Epithelial cell of esophagus (primary cell): Measurements from ENCODE around the gene TOM1L1.

Experiments
- DNase-seq: peaks from one replicate; pipeline ENCODE4 v3.0.0; 2010; ENCODE audit warnings: low read depth
- H3K4me3 ChIP-seq: 2 replicates; pipeline ENCODE4 v1.5.1; 2011; ENCODE audit warnings: mild to moderate bottlenecking, low read length, control low read depth
- TF ChIP-seq, protein P1 (sequence below): IDR thresholded peaks from 2 replicates; pipeline ENCODE4 v1.5.1; 2011; ENCODE audit warnings: low read depth, mild to moderate bottlenecking, low read length, control low read depth, inconsistent platforms; ENCODE audit not compliant: insufficient read depth; ENCODE audit errors: missing control alignments

The TOM1L1 gene

DNA sequence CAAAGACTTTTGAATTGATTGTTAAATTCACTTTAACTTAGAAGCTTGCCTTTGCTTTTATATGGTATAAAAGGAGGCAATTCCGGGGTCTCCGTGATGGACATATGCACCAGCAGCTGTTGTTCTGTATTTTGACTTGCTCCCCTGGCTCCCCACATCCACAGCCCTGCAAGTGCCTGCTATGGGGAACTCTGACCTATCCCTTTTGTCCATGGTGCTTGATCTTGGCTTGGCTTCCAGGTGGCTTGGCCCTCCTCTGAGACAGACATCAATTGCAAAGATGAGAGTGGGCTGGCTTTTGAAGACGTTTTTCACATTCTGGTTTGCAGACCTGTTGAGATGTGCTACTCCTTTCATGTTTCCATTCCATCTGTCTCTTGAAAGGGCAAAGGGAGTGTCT is 26.9 kb downstream of the TOM1L1 start:
- no peak for DNase-seq
- TF ChIP-seq, protein P1, sequence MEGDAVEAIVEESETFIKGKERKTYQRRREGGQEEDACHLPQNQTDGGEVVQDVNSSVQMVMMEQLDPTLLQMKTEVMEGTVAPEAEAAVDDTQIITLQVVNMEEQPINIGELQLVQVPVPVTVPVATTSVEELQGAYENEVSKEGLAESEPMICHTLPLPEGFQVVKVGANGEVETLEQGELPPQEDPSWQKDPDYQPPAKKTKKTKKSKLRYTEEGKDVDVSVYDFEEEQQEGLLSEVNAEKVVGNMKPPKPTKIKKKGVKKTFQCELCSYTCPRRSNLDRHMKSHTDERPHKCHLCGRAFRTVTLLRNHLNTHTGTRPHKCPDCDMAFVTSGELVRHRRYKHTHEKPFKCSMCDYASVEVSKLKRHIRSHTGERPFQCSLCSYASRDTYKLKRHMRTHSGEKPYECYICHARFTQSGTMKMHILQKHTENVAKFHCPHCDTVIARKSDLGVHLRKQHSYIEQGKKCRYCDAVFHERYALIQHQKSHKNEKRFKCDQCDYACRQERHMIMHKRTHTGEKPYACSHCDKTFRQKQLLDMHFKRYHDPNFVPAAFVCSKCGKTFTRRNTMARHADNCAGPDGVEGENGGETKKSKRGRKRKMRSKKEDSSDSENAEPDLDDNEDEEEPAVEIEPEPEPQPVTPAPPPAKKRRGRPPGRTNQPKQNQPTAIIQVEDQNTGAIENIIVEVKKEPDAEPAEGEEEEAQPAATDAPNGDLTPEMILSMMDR: no peak
- no peak overlapping the region for H3K4me3 ChIP-seq

DNA sequence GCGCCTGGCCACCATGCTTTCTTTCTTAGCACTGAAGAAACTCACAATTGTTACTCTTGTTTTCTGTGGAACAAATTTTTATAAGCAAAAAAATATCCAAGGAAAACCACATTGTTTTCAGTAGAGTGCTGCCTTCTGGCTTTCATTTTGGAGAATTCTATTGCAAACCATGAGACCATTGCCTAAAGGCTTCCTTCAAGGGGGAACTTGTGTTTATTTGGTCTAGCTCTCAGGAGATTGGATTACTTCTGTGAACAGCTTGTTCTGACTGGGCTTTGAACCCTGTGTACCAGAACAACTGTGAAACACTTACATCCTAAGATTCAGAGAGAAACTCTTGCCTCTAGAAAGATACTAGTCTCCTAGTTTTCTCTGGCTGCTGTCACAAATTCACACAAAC is 32.1 kb downstream of the TOM1L1 start:
- H3K4me3 ChIP-seq: no peak overlapping the region
- no peak for DNase-seq
- TF ChIP-seq, protein P1: no peak

DNA sequence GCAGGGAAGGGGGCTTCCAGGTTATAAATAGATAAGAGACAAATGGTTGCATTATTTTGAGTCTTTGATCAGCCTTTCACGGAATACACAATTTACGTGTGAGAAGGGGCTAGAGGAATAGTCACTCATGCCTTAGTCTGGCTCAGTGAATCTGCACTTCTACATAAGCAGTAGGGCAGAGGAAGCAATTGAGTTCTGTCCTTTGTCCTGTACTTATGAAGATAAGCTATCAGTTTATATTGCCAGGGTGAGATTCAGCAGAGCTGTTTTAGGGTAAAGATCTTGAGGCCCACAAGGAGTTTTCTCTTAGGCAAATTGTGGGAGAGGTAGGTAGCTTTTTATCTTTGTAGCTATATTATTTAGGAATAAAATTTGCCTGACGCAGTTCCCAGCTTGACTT is 33.3 kb downstream of the TOM1L1 start:
- no peak for DNase-seq
- TF ChIP-seq, protein P1: no peak

DNA sequence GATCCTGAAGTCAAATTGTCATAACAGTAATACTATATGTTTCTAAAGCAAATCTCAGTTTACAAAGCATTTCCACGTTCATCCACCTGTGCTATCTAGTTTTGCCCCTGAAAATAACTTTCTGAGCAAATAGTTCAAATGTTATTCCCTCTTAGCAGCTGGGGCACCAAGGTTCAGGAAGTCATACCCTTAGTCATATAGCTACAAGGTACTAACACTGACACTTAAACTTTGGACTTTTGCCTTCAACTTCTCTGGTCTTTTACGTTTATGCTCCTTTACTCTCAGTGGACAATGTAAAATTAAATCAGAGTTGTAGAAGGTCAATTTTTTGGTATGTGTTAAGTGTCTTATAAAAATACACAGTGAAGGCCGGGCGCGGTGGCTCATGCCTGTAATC is 34.8 kb downstream of the TOM1L1 start:
- TF ChIP-seq, protein P1: no peak
- DNase-seq: no peak
- H3K4me3 ChIP-seq: no peak overlapping the region

More for the DNA sequence above, 33.3 kb downstream of the TOM1L1 start:
- no peak overlapping the region for H3K4me3 ChIP-seq

DNA sequence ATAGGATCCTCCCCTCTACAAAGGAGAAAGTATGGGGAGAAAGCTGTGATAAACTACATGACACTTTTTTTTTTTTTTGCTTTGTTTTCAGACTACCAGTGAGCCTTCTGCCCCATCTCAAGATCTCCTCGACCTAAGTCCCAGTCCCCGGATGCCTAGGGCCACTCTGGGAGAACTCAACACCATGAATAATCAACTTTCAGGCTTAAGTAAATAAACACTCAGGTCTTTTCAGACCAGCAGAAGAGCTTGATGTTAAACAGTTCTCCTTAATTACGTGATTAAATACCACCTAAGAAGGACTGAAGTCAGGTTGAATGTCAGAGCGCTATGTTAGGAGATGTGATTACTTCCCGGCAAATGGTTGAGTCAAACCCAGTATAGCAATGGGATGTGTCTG is 36.4 kb downstream of the TOM1L1 start:
- H3K4me3 ChIP-seq: no peak overlapping the region
- TF ChIP-seq, protein P1: no peak
- no peak for DNase-seq

DNA sequence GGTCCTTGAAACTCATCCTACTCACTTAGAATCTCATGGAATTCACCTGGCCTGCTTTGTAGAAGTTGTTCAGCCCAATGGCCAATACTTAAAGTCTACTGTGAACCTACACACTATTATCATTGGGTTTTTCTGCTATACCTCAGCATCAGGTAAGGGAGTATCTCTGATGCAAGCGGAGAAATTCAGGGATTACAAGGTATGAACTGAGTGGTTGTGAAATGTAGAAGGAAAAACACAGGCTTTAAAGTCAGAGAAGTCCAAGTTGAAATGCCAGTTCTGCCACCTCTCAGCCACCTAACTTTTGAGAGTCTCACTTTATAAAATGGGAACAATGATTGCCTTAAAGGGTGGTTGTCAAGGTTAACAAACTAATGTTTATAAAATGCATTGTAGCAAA is 36.8 kb downstream of the TOM1L1 start:
- peak; percentile 29 for DNase-seq
- H3K4me3 ChIP-seq: no peak overlapping the region
- TF ChIP-seq, protein P1: no peak

DNA sequence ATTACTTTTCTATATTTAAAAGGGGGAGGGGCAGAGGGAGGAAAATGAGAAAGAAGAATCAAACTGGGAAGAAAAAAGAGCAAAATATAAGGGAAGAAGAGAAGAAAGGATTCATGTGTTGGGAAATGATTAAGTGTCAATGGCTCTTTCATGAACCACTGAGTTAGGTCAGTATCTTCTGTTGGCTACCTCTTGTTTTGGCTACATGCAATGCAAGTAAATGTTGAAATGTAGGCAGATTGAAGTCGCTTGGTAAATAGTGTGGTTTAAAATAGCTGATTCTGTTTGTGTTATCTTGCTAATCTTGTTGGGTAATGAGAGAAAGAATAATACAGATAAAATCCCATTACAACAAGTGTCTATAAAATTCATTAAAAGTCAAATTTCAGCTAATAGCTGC is 40.6 kb downstream of the TOM1L1 start:
- no peak for DNase-seq
- TF ChIP-seq, protein P1: no peak
- H3K4me3 ChIP-seq: no peak overlapping the region
